ENCODE measurements around the gene SYT15B.
"Not testable (repeated sequence)": the region's sequence is repeated elsewhere in the genome, so short reads cannot be mapped to it uniquely, and the experiment has no call there.

The SYT15B gene

GRCh38 chr10:47725047-47725446 is 38.3 kb downstream of the SYT15B start:
- not testable (repeated sequence) for DNase-seq

- not testable (repeated sequence) for DNase-seq
Measured at GRCh38 chr10:47724119-47724518, 39.3 kb downstream of the SYT15B start.

GRCh38 chr10:47723362-47723761 is 40.0 kb downstream of the SYT15B start:
- DNase-seq, result not testable (repeated sequence)

GRCh38 chr10:47717011-47717769 is 46.2 kb downstream of the SYT15B start:
- DNase-seq, result not testable (repeated sequence)
